Hepatocyte (in vitro differentiated cells): ENCODE measurements around the gene SERPINB13.
A peak's percentile ranks its signal among the peaks of the same experiment; 100 is the strongest.

Source experiments
- CTCF ChIP-seq: fragments of 200-600 bp; sonication (generic); IDR thresholded peaks from 2 replicates; pipeline ENCODE4 v1.5.1; 2016; ENCODE audit warnings: antibody characterized with exemption, mild to moderate bottlenecking; ENCODE audit not compliant: poor library complexity
- EZH2 ChIP-seq: fragments of 200-600 bp; sonication (generic); IDR thresholded peaks from 2 replicates; pipeline ENCODE4 v1.6.1; 2016; ENCODE audit warnings: antibody characterized with exemption, mild to moderate bottlenecking, borderline replicate concordance

GRCh38 chr18:63578357-63578958 is 8.7 kb upstream of the SERPINB13 start:
- peak; percentile 68 for TF ChIP-seq CTCF
- no peak for TF ChIP-seq EZH2
